ENCODE data around the gene ZNF846.

ZNF846 gene

GRCh38 chr19:9768175-9769112, at the start of gene ZNF846:
Gene ZNF846 (minus strand): TSS chr19:9768738. CDS start chr19:9764950, 3,788 bp downstream.
- H3K4me1 ChIP-seq (ENCODE audit: low read depth, poor library complexity, severe bottlenecking): peaks cover 4% of the 10 kb centered on the region
- H4K20me1 ChIP-seq (ENCODE audit: insufficient read depth): no peaks in the 10 kb centered on the region
- H3K79me2 ChIP-seq (ENCODE audit: insufficient read depth, low read depth): no peaks in the 10 kb centered on the region
- TF ChIP-seq, protein P1, sequence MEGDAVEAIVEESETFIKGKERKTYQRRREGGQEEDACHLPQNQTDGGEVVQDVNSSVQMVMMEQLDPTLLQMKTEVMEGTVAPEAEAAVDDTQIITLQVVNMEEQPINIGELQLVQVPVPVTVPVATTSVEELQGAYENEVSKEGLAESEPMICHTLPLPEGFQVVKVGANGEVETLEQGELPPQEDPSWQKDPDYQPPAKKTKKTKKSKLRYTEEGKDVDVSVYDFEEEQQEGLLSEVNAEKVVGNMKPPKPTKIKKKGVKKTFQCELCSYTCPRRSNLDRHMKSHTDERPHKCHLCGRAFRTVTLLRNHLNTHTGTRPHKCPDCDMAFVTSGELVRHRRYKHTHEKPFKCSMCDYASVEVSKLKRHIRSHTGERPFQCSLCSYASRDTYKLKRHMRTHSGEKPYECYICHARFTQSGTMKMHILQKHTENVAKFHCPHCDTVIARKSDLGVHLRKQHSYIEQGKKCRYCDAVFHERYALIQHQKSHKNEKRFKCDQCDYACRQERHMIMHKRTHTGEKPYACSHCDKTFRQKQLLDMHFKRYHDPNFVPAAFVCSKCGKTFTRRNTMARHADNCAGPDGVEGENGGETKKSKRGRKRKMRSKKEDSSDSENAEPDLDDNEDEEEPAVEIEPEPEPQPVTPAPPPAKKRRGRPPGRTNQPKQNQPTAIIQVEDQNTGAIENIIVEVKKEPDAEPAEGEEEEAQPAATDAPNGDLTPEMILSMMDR (conservative IDR thresholded peaks at IDR 0.05; ENCODE audit: low read depth, low read length): no peak
- H2AFZ ChIP-seq (ENCODE audit: low read depth): peak within 1 kb of the TSS; percentile 94
- H3K9ac ChIP-seq: peak within 1 kb of the TSS; percentile 30; the same call in 1 of the 2 replicates
- H3K27ac ChIP-seq: peak within 1 kb of the TSS; percentile 46
- H3K4me2 ChIP-seq: peak within 1 kb of the TSS; percentile 84
- no peaks in the 10 kb centered on the region for H3K36me3 ChIP-seq (ENCODE audit: insufficient read depth)
- H3K4me3 ChIP-seq (IDR thresholded peaks at IDR 0.05; ENCODE audit: insufficient read depth, low read depth, low read length): no peak within 1 kb of the TSS
- H3K27me3 ChIP-seq (ENCODE audit: insufficient read depth, low read depth): no peaks in the 10 kb centered on the region

- Histone ChIP-seq H3K79me2 (ENCODE audit: insufficient read depth, low read depth) (peaks cover 44% of the 10 kb centered on the region), H3K4me2 (peak overlapping the region; percentile 61), H3K27me3 (ENCODE audit: insufficient read depth, low read depth) (no peaks in the 10 kb centered on the region), H3K4me3 (IDR thresholded peaks at IDR 0.05; ENCODE audit: insufficient read depth, low read depth, low read length) (no peak overlapping the region), H4K20me1 (ENCODE audit: insufficient read depth) (no peaks in the 10 kb centered on the region), H3K27ac (peak overlapping the region; percentile 71), H2AFZ (ENCODE audit: low read depth) (peak overlapping the region; percentile 62), H3K4me1 (ENCODE audit: low read depth, poor library complexity, severe bottlenecking) (peaks cover 48% of the 10 kb centered on the region), H3K9ac (peak overlapping the region; percentile 60), H3K36me3 (ENCODE audit: insufficient read depth) (peaks cover 7% of the 10 kb centered on the region; the same call in 1 of the 2 replicates)
- TF ChIP-seq, protein P1 (conservative IDR thresholded peaks at IDR 0.05; ENCODE audit: low read depth, low read length): no peak
Observed at GRCh38 chr19:9818175-9818733, 49.7 kb upstream of the ZNF846 start.

GRCh38 chr19:9811139-9811538, 42.6 kb upstream of the ZNF846 start:
- TF ChIP-seq, protein P1 (conservative IDR thresholded peaks at IDR 0.05; ENCODE audit: low read depth, low read length): no peak
- no peak overlapping the region; the same call in 1 of the 2 replicates for H3K27ac ChIP-seq
- peaks cover 4% of the 10 kb centered on the region; the same call in 1 of the 2 replicates for H3K36me3 ChIP-seq (ENCODE audit: insufficient read depth)

DNA sequence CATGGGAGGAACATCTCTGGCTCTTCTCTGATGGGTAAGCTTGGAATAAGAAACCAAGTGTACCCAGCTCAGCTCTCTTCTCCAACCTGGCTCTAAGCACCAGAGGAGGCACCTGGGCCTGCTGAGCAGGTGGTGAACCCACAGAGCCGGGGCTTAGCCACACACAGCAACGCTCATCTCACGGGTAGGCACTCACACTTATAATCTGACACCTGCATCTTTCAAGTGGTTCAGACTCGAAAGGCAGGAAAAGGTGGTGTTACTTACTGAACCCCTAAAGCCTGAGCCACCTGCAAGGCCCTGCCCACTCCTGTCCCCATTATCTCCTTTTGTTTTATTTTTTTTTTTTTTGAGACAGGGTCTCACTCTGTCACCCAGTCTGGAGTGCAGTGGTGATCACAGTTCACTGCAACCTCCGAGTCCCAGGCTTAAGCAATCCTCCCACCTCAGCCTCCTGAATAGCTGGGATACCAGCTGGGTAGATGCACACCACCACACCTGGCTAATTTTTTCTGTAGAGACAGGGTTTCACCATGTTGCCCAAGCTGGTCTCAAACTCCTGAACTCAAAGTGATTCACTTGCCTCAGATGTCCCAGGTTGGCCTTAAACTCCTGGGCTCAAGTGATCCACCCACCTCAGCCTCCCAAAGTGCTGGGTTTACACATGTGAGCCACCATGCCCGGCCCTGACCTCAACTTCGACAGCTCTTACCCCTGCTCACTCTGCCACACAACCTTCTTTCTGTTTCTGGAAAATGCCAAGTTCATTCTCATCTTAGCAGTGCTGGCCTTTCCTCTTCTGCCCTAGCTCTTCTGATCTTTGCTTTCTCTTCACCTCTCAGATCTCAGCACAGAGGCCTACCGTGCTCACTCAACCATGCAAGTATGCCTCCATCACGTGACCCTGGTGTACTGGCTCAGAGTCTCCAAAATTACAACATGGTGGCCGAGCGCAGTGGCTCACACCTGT, 40.6 kb upstream of the ZNF846 start:
- Histone ChIP-seq H3K4me1 (ENCODE audit: low read depth, poor library complexity, severe bottlenecking) (peaks cover 82% of the 10 kb centered on the region), H3K36me3 (ENCODE audit: insufficient read depth) (no peaks in the 10 kb centered on the region; the same call in 1 of the 2 replicates), H4K20me1 (ENCODE audit: insufficient read depth) (no peaks in the 10 kb centered on the region), H3K4me2 (peak overlapping the region; percentile 96; the same call in 1 of the 2 replicates), H3K27ac (peak overlapping the region; percentile 86), H3K9ac (no peak overlapping the region; the same call in 1 of the 2 replicates), H3K79me2 (ENCODE audit: insufficient read depth, low read depth) (peaks cover 4% of the 10 kb centered on the region; the same call in 1 of the 2 replicates), H3K4me3 (IDR thresholded peaks at IDR 0.05; ENCODE audit: insufficient read depth, low read depth, low read length) (no peak overlapping the region), H2AFZ (ENCODE audit: low read depth) (no peak overlapping the region), H3K27me3 (ENCODE audit: insufficient read depth, low read depth) (no peaks in the 10 kb centered on the region)
- TF ChIP-seq, protein P1 (conservative IDR thresholded peaks at IDR 0.05; ENCODE audit: low read depth, low read length): no peak

More at GRCh38 chr19:9811139-9811538, 42.6 kb upstream of the ZNF846 start:
- H3K4me1 ChIP-seq (ENCODE audit: low read depth, poor library complexity, severe bottlenecking): peaks cover 71% of the 10 kb centered on the region
- H3K4me2 ChIP-seq: no peak overlapping the region
- no peaks in the 10 kb centered on the region for H3K27me3 ChIP-seq (ENCODE audit: insufficient read depth, low read depth)
- no peak overlapping the region for H3K4me3 ChIP-seq (IDR thresholded peaks at IDR 0.05; ENCODE audit: insufficient read depth, low read depth, low read length)
- no peak overlapping the region for H2AFZ ChIP-seq (ENCODE audit: low read depth)
- H3K79me2 ChIP-seq (ENCODE audit: insufficient read depth, low read depth): peaks cover 21% of the 10 kb centered on the region; the same call in 1 of the 2 replicates
- no peak overlapping the region for H3K9ac ChIP-seq
- no peaks in the 10 kb centered on the region for H4K20me1 ChIP-seq (ENCODE audit: insufficient read depth)

Measured in KMS-11 (cell line).